Suppressor macrophage treated with lipopolysaccharide for 4 hours (primary cell): ENCODE measurements around the gene MIGA2.
"Not testable (repeated sequence)": the region's sequence is repeated elsewhere in the genome, so short reads cannot be mapped to it uniquely, and the experiment has no call there.

Source experiments
- DNase-seq: peaks from one replicate; pipeline ENCODE4 v3.0.0-alpha.2; 2020

The MIGA2 gene

DNA sequence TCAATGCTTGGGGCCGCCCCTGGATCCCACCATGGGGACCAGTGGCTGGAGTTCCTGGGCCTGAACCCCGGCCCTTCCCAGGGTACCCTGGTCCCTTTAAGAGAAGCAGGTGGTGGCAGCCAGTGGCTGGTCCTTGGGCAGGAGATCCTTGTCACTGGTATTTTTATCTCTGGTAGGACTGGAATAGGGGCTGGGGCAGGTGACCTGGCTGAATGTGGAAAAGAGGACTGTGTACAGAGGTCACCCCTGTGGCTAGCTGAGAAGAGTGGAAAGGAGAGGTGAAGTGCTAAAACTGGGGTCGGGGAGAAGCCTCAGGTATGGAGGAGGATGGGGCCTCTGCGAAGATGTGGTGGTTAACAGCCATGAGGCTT, 67.2 kb downstream of the MIGA2 start:
- no peak for DNase-seq

DNA sequence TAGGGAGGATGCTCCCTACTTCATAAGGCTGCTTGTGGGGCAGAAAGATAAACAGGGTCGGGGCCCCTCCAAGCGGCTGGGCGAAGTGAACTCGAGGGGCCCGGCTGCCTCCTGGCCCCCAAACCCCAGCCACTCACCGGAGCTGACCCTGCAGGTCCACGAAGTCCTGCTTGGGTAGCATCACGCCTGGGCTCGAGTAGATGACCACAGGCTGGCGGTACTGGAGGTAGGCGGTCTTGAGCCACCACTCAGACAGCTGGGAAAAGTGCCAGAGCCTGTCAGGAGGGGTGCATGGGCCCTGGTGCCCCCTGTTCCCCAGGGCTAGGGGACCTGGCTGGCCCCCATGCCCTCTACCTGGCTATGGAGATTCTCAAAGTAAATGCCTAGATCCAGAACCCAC, 67.6 kb downstream of the MIGA2 start:
- DNase-seq: no peak

DNA sequence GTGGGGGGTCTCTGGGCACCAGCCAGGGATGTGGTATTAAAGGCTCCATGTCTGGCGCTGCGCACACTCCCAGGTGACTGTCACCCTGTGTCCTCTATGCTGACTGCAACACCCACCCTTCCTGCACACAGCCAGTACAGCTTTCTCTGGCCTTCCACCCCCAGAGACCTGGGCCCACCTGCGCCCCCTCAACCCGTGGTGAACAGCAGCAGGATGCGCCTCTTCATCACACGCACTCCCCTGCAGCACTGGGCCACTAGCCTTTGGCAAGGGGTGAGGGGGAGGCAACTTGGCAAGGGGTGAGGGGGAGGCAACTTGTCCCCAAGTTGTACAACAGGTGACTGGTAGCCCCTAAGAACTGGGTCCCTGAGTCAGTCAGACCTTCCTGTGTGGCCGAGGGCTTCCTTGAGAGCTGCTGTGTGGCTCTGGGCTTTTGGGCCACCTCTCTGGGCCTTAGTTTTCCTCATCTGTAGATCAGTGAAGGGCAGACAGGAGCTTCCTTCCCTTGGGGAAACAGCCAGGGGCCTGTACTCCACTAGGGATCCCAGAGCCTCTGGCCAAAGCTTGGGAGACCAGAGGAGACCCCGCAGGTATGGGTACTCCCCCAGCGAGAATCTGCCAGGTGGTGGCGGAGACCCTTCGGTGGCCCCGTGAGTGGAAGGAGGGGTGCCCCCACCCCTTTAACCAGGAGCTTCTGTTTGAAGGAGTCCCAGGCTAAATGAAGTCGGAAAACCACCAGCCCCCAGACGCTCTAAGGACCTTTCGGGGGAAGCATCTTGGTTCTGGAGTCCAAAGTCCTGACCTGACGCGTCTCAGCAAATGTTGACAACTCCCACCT, 69.7 kb downstream of the MIGA2 start:
- DNase-seq: no peak

DNA sequence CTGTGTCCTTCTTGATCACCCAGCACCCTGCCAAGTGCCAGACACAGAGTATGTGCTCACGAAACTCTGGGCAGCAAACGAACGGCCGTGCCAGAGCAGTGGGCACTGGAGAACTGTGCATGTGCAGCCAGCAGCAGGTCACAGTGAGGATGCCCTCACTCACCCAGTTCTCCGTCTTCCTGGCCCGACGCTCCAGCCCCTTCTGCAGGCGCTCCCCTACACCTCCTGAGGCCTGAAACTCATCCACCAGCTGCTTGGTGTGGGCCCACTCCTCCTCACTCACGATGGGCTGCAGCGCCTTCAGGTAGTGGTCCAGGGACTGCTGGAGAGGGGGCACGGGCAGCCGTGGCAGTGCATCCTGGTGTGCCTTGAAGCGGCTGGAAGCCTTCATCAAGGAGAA, 71.2 kb downstream of the MIGA2 start:
- DNase-seq: no peak

DNA sequence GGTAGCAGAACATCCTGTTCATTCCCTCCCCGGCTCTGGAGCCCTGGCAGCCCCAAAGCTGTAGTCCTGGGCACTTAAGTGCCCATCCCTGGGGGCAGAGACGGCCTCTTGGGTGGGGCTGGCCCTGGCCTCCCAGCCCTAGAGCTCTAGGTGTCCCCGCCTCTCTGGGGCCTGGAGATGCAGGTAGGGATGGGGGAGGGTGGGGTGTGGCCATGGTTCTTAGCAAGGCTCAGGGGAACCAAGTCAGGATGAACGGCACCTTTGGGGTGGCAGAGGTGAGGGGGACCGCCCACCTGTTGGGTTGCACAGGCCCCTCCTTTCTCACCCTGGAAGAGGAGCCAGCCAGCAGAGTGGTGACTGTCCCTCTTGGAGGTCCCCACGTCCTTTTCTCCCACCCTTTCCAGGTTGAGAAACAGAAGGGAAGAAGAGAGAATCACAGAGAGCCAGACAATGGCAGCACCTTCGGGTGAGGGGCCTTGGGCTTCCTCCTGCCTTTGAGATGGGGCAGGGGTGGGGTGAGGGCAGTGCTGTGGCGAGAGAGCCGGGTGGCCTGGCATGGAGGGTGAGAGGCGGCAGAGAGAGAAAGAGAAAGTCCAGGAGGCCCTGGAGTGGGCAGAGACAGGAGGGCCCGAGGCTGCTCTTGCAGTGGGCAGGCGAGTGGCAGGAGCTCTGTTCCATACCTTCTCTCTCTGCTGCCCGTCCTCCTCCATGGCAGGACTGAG, 71.8 kb downstream of the MIGA2 start:
- no peak for DNase-seq

- DNase-seq: no peak
Observed at GRCh38 chr9:129108805-129109536, 72.5 kb downstream of the MIGA2 start.

DNA sequence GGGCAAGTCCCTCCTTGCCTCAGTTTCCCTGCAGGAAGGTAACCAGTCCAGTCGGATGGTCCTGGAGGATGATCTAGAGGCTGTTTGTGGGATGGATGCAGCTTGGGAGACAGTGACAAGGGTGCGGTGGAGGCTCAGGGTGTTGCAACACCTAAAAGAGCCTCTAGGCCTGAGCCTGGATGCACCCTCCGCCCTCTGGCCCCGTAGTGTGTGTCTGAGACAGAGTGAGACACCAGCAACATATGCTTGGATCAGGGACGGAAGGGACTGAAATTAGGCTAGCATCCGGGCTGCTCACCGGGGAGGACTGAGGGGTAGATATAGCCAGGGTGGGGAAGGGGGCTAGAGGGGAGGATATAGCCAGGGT, 73.1 kb downstream of the MIGA2 start:
- DNase-seq: peak; percentile 46

- DNase-seq: peak; percentile 14
Observed at GRCh38 chr9:129109952-129110739, 73.7 kb downstream of the MIGA2 start.

DNA sequence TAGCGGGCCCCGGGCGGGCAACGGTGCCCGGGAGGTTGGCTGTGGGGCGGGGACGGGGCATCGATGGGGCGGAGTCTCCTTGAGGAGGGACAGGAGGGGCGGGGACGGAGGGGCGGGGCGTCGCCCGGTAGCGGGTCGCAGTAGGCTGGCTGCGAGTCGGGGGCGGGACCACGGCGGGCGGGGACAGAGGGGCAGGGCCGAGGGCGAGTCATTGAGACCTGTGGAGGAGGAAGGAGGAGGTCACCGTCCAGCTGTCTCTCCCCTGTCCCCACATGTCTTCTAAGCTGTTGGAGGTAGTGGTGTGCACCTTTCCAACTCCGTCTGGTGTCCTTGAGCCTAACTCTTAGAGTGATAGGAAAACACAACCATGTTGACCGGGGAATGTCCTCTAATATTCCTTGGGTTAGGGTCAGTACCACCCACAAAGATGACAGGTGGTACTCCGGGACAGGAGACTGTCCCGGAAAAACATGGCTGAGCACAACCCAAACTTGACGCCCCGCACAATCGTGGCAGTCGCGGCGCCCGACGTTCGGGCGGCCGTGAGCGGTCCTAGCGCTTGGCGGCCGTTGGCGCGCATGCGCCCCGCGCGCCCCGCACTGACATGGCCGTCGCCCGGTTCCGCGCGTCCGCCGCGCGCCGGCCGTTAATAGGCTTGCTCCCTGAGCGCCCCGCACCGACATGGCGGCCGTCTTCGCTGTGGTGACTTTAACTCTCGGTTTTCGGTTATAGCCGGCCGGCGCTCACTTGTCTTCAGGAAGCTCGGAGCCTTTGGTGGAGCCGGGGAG, 74.5 kb downstream of the MIGA2 start, which contains the start of the genes CRAT and PTPA:
TSS of gene CRAT (minus strand) at position 54 of the 788 bp plus-strand sequence. CDS start 284 bp downstream, outside the sequence.
TSS of gene PTPA (plus strand) at position 676 of the 788 bp plus-strand sequence. CDS start 186 bp downstream, outside the sequence.
- peak; percentile 98 for DNase-seq

DNA sequence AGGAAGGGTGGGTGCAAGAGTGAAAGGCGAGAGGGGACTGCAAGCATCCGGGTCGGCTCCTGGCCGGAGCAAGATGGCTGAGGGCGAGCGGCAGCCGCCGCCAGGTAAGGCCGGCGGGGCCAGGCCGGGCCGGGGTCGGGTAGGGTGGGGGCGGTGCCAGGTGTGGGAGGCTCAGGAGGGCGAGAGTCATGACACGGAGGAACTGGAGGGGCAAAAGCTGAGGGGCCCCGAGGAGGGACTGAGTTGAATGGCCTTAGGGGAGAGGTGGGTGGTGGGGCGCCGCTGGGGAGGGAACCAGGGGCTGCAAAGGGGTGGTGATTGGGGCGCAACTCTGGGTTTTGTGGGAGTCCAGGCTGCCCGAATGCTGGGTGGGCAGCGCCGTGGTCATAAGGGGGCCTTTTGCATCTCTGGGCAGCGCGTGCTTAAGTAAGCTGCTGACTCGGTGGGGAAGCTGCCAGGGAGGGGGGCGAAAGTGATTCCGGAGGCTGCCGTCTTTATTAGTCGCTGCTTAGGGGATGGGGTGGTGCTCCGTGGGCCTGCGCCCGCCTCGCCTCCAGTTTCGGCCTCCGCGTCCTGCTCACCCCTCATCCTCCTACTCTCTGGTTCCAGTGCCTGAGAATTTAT, 75.2 kb downstream of the MIGA2 start:
- peak; percentile 58 for DNase-seq

DNA sequence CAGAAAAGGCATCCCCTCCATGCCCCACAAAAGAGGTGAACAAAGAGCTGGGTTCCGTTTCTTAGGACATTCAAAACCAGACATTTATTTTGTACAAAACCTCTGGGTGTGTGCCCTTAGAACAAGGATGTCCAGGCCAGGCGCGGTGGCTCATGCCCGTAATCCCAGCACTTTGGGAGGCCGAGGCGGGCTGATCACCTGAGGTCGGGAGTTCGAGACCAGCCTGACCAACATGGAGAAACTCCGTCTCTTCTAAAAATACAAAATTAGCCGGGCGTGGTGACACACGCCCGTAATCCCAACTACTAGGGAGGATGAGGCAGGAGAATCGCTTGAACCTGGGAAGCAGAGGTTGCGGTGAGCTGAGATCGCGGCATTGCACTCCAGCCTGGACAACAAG, 76.1 kb downstream of the MIGA2 start:
- DNase-seq: not testable (repeated sequence)

- peak; percentile 79 for DNase-seq
Observed at GRCh38 chr9:129113645-129114304, 77.3 kb downstream of the MIGA2 start.

GRCh38 chr9:129118799-129119198, 82.4 kb downstream of the MIGA2 start:
- no peak for DNase-seq

GRCh38 chr9:129121483-129121882, 85.1 kb downstream of the MIGA2 start:
- no peak for DNase-seq
